ENCODE data around the gene NPIPB2.
"Not testable (repeated sequence)": the region's sequence is repeated elsewhere in the genome, so short reads cannot be mapped to it uniquely, and the experiment has no call there.

The NPIPB2 gene

DNA sequence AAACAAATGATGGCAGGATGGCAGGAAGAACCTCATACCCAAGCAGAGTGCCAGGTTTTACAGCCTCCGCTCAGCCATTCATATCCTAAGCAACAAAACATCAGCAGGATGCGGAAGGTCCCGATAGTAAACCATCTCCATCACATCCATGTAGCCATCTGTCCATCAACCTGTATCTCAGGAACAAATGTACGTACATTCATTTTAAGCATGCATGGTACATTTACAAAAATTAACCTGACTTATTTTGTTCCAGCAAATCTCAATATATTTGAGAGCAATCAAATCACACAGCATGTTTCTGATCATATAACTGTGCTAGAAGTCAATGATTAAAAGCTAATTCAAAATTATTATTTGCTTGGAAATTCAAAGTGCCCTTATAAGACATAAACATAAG, at the start of gene NPIPB2:
Gene NPIPB2, minus strand, starts transcription at position 101 of the 400 bp plus-strand sequence. Its CDS starts 0 bp downstream, at position 101.
- DNase-seq: not testable (repeated sequence)

GRCh38 chr16:11990702-11991390, 49.0 kb upstream of the NPIPB2 start:
- DNase-seq: no peak

- no peak for DNase-seq
Observed at GRCh38 chr16:11988258-11988978, 46.6 kb upstream of the NPIPB2 start.

DNA sequence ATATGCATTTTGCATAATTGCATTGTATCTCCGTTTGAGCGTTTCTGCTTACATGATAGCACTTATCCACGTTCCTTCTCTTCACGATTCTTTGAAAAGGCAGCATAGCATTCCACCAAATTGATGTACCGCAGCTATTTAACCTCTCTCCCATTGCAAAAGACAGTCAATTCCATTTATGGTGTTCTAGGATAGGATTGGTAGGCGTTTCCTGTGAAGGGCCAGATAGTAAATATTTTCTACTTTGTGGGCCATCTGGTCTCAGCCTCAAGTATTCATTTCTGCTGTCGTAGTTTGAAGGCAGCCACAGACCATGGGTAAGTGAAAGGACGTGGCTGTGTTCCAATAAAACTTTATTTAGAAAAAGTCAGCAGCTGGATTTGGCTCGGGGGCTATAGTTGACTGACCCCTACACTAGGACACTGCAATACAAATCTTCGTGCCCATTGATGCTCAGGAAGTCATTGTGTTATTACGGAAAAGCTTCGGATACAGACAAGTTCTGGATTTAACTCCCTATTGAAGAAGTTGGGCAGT, 44.7 kb upstream of the NPIPB2 start:
- no peak for DNase-seq

- DNase-seq: no peak
Observed at GRCh38 chr16:11985250-11985649, 43.4 kb upstream of the NPIPB2 start.

GRCh38 chr16:11980136-11980844, 38.4 kb upstream of the NPIPB2 start:
- DNase-seq: no peak

- DNase-seq: no peak
Observed at GRCh38 chr16:11979013-11979672, 37.3 kb upstream of the NPIPB2 start.

- no peak for DNase-seq
Observed at GRCh38 chr16:11978080-11978479, 36.2 kb upstream of the NPIPB2 start.

DNA sequence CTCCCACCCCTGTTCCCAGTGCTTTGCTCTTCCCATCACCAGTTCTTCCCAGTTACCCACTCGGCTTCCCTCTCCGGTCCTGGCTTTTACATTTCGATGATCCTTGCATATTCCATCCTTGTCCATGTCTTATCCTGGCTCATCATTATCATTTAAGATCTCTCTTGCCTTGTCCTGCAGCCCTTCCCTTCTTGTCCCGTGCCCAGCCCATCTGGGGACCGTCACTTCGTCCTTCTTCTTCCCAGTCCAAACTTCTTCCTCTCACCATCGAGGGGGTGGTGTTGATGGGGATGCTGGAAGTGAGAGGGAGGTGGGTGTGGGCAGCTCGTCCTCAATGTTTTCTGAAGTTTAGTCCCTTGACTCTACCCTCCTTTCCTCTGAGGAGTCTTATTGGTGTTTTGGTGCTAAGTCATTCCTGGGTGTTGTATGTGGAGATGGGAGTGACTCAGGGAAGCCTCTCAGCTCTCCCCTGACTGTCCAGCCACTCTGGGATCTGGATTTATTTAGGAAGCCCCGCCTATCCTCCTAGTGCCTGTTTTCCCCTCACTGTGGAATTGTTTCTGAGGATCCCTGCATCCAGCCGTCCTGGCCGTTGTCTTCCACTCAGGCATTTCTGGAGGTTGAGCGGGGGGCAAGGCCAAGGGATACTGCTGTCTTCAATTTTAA, 35.7 kb upstream of the NPIPB2 start:
- no peak for DNase-seq

- DNase-seq: no peak
Observed at GRCh38 chr16:11976850-11977375, 35.1 kb upstream of the NPIPB2 start.

- DNase-seq: no peak
Observed at GRCh38 chr16:11973070-11973469, 31.2 kb upstream of the NPIPB2 start.

- no peak for DNase-seq
Observed at GRCh38 chr16:11972128-11972527, 30.3 kb upstream of the NPIPB2 start.

GRCh38 chr16:11970292-11970691, 28.4 kb upstream of the NPIPB2 start:
- not testable (repeated sequence) for DNase-seq

DNA sequence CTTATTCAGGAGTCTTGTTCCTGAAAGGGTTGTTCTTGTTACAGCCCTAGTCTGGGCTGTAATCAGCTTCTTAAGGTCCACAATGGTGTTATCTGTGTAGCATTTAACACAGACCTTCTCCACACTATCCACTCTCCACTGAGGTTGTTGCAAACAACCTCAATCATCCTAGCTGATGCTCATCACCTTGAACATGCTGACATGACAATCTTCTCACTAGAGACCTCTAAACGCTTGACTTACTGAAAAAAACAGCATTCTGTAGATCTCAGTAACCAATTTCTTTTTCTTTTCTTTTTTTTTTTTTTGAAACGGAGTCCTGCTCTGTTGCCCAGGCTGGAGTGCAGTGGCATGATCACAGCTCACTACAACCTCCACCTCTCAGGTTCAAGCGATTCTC, 26.7 kb upstream of the NPIPB2 start:
- no peak for DNase-seq

- no peak for DNase-seq
Observed at GRCh38 chr16:11967195-11967911, 25.5 kb upstream of the NPIPB2 start.

GRCh38 chr16:11966173-11966572, 24.3 kb upstream of the NPIPB2 start:
- no peak for DNase-seq

DNA sequence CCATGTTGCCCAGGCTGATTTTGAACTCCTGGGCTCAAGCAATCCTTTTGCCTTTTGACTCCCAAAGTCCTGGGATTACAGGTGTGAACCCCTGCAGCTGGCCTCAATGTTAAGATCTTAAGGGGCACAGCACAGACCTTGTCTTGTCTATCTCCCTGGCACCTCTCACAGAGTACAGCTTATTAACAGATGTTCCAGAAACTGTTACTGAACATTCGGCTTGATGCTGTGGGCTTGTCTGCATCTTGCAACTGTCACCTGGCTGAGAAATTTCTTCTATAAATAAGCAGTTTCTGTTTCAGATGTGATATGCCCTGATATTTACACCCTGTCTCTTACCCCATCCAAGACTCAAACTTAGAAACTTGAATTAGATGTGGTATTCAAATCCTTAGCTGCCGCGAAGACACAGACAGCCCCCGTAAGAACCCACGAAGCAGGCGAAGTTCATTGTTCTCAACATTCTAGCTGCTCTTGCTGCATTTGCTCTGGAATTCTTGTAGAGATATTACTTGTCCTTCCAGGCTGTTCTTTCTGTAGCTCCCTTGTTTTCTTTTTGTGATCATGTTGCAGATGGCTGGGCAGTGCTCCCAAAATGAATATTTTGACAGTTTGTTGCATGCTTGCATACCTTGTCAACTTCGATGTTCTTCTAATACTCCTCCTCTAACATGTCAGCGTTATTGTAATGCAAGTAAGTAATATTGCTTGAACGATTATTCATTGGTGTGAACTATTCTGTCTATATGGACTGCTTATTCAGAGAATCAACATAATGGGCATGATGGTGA, 23.1 kb upstream of the NPIPB2 start, which contains the start of gene TNFRSF17:
Gene TNFRSF17, plus strand, starts transcription at position 450 of the 791 bp plus-strand sequence. Its CDS starts 115 bp downstream, at position 565.
- DNase-seq: no peak

DNA sequence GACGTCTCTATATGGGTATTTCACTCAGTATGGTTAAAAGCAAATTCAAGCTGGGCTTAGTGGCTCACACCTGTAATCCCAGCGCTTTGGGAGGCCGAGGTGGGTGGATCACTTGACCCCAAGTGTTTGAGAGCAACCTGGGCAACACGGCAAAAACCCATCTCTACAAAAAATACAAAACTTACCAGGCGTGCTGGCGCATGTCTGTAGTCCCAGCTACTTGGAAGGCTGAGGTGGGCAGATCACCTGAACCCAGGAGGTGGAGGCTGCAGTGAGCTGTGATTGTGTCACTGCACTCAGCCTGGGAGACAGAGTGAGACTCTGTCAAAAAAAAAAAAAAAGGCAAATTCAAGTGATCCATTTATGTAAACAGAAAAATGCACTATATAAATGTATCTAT, 21.9 kb upstream of the NPIPB2 start:
- DNase-seq: no peak

DNA sequence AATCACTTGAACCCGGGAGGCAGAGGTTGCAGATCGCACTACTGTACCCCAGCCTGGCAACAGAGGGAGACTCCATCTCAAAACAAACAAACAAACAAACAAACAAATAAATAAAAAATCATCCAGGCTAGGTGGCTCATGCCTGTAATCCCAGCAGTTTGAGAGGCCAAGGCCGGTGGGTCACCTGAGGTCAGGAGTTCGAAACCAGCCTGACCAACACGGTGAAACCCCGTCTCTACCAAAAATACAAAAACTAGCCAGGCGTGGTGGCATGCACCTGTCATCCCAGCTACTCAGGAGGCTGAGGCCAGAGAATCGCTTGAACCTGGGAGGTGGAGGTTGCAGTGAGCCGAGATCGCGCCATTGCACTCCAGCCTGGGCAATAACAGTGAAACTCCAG, 21.1 kb upstream of the NPIPB2 start:
- not testable (repeated sequence) for DNase-seq

DNA sequence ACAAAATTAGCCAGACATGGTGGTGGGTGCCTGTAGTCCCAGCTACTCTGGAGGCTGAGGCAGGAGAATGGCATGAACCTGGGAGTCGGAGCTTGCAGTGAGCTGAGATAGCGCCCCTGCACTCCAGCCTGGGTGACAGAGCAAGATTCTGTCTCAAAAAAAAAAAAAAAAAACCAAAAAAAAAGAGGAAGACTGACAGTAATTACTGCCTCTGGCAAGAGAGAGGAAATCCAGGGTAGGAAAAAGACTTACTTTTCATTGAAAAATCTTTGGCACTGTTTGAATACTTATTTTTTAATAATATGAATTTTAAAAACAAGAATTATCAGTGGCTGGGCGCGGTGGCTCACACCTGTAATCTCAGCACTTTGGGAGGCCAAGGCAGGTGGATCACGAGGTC, 20.6 kb upstream of the NPIPB2 start:
- not testable (repeated sequence) for DNase-seq
